Stimulated activated CD8-positive, alpha-beta memory T cell treated with anti-CD3 and anti-CD28 coated beads, Interleukin-7, amount 100 ng/mL, for 48 hours (primary cell): ENCODE results near the gene AHRR.
"Not testable (repeated sequence)": the region's sequence is repeated elsewhere in the genome, so short reads cannot be mapped to it uniquely, and the experiment has no call there.

ENCODE experiments used
- DNase-seq, 2 donors: peaks; one replicate each; pipeline ENCODE4 v3.0.0-alpha.2; 2020; ENCODE audit warnings: low read depth in 1 of 2; ENCODE audit errors: extremely low read depth in 1 of 2

Gene AHRR

GRCh38 chr5:392431-392988 lies 71.0 kb downstream of the AHRR start:
- DNase-seq, result peak; percentile 72 to 94

- no peak for DNase-seq
Measured at GRCh38 chr5:393846-394275, 72.3 kb downstream of the AHRR start.

- DNase-seq, result no peak
Measured at GRCh38 chr5:394671-395155, 73.2 kb downstream of the AHRR start.

GRCh38 chr5:395156-395920 lies 73.8 kb downstream of the AHRR start:
- DNase-seq, result no peak

- DNase-seq, result no peak
Measured at GRCh38 chr5:395921-396530, 74.5 kb downstream of the AHRR start.

- DNase-seq, result no peak
Measured at GRCh38 chr5:396531-396961, 75.0 kb downstream of the AHRR start.

GRCh38 chr5:398141-398474 lies 76.6 kb downstream of the AHRR start:
- not testable (repeated sequence) for DNase-seq

GRCh38 chr5:398475-399295 lies 77.2 kb downstream of the AHRR start:
- DNase-seq, result no peak

GRCh38 chr5:399296-400281 lies 78.1 kb downstream of the AHRR start:
- peak; percentile 57 to 63 for DNase-seq

GRCh38 chr5:400282-401145 lies 79.0 kb downstream of the AHRR start:
- no peak for DNase-seq

GRCh38 chr5:401146-402034 lies 79.9 kb downstream of the AHRR start:
- DNase-seq, result no peak

- not testable (repeated sequence) for DNase-seq
Measured at GRCh38 chr5:402219-402614, 80.7 kb downstream of the AHRR start.

- no peak for DNase-seq
Measured at GRCh38 chr5:402615-403359, 81.3 kb downstream of the AHRR start.

GRCh38 chr5:403995-404394 lies 82.5 kb downstream of the AHRR start:
- DNase-seq, result no peak

- DNase-seq, result no peak
Measured at GRCh38 chr5:404666-405241, 83.2 kb downstream of the AHRR start.

GRCh38 chr5:405421-405820 lies 83.9 kb downstream of the AHRR start:
- no peak for DNase-seq

GRCh38 chr5:406041-406440 lies 84.5 kb downstream of the AHRR start:
- no peak for DNase-seq
